WERI-Rb-1 (cell line): ENCODE results near the gene EYA2.

Experiments
- DNase-seq: peaks from one replicate; pipeline ENCODE4 v3.0.0-alpha.2; 2020
- H3K27ac ChIP-seq: fragments of 250-450 bp; sonication (Bioruptor Pico); 2 replicates; pipeline ENCODE4 v1.5.1; 2020; ENCODE audit warnings: mild to moderate bottlenecking, moderate library complexity
- H3K27me3 ChIP-seq: fragments of 250-450 bp; sonication (Bioruptor Pico); 2 replicates; pipeline ENCODE4 v1.5.1; 2021; ENCODE audit warnings: mild to moderate bottlenecking, low read depth, moderate library complexity; ENCODE audit not compliant: insufficient read depth, severe bottlenecking
- H3K36me3 ChIP-seq: fragments of 250-450 bp; sonication (Bioruptor Pico); 2 replicates; pipeline ENCODE4 v1.5.1; 2020; ENCODE audit warnings: mild to moderate bottlenecking, moderate library complexity
- H3K4me3 ChIP-seq: 2 replicates; pipeline ENCODE4 v1.5.1; 2011; ENCODE audit warnings: low read depth, mild to moderate bottlenecking, control low read depth, low read length
- H3K9me3 ChIP-seq: fragments of 250-450 bp; sonication (Bioruptor Pico); 2 replicates; pipeline ENCODE4 v1.5.1; 2021; ENCODE audit warnings: mild to moderate bottlenecking, moderate library complexity; ENCODE audit not compliant: severe bottlenecking
- CTCF ChIP-seq: IDR thresholded peaks from 2 replicates; pipeline ENCODE4 v1.5.1; 2011; ENCODE audit warnings: low read depth, mild to moderate bottlenecking, control low read depth, inconsistent platforms, low read length

Gene EYA2

GRCh38 chr20:46994341-46994740 is 99.7 kb downstream of the EYA2 start:
- no peak for TF ChIP-seq CTCF
- no peaks in the 10 kb centered on the region for H3K9me3 ChIP-seq
- H3K27me3 ChIP-seq = no peaks in the 10 kb centered on the region
- no peak overlapping the region for H3K4me3 ChIP-seq
- H3K27ac ChIP-seq = no peak overlapping the region
- DNase-seq = no peak
- H3K36me3 ChIP-seq = peaks cover 82% of the 10 kb centered on the region

- Histone ChIP-seq H3K36me3 (peaks cover 79% of the 10 kb centered on the region), H3K4me3 (no peak overlapping the region), H3K9me3 (no peaks in the 10 kb centered on the region), H3K27me3 (no peaks in the 10 kb centered on the region), H3K27ac (peak overlapping the region; percentile 55)
- no peak for TF ChIP-seq CTCF
- DNase-seq = peak; percentile 56
Observed at GRCh38 chr20:46995561-46996142, 101.0 kb downstream of the EYA2 start.

DNA sequence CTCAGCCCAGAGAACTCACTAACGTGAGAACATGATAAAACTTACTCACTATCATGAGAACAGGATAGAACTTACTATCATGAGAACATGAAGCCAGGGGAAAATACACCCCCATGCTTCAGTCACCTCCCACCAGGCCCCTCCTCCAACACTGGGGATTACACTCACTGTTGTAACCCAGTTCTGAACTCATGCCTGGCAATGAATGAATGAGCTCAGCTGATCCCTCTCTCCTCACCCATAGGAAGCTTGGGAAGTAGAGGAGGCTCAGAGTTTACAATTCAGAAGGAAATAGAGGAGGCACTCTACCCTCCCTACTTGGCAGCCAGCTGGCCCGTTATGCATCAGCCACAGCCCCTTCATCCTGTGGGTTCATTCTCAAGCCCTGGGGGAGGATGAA is 102.5 kb downstream of the EYA2 start:
- DNase-seq = peak; percentile 32
- H3K4me3 ChIP-seq = no peak overlapping the region
- H3K27me3 ChIP-seq = no peaks in the 10 kb centered on the region
- peaks cover 76% of the 10 kb centered on the region for H3K36me3 ChIP-seq
- TF ChIP-seq CTCF = no peak
- no peak overlapping the region for H3K27ac ChIP-seq
- no peaks in the 10 kb centered on the region for H3K9me3 ChIP-seq

DNA sequence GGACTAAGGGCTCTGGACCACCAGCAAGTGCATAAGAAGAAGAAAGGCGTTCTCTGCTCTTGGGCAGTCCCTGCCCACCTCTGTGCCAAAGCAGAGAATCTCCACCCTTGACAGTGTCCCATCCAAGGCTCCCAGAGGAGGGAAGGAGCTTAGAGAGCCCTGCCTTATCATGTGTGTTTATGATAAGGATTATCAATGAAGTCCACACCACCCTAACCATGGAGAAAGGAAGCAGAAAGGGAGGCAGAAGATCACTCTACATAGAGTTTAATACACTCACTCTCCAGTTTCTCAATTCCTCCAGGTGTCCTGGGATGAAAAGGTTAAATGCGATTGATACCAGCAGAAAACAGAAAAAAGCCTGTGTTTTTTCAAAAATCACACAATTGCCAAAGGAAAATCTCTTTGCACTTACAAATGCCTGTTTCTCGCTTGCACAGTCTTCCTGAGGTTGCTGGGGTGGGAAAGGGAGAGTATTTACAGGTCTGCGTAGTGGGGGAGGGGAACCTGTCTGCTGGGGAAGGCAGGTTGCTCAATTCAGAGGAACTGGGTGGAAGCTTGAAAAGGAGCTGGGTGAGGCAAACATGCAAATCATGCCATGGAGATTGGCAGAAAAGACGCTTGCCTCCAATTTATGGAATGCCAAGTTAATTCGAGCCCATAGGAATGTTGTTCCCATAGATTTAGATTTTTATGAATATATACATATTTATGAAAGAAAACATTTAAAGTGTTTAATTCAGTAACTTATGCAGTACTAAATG is 104.0 kb downstream of the EYA2 start:
- no peak for DNase-seq
- TF ChIP-seq CTCF = no peak
- Histone ChIP-seq H3K27ac (no peak overlapping the region), H3K36me3 (peaks cover 79% of the 10 kb centered on the region), H3K4me3 (no peak overlapping the region), H3K27me3 (no peaks in the 10 kb centered on the region), H3K9me3 (no peaks in the 10 kb centered on the region)

- TF ChIP-seq CTCF = 0 out of 2 replicates have a peak, but pooled peaks have one; percentile 20
- Histone ChIP-seq H3K4me3 (no peak overlapping the region), H3K9me3 (peaks cover 3% of the 10 kb centered on the region), H3K27ac (no peak overlapping the region), H3K27me3 (no peaks in the 10 kb centered on the region), H3K36me3 (peaks cover 80% of the 10 kb centered on the region)
- DNase-seq = peak; percentile 71
Observed at GRCh38 chr20:46999801-47000465, 105.3 kb downstream of the EYA2 start.
